ENCODE measurements around the gene C16orf87.

The C16orf87 gene

GRCh38 chr16:46842192-46842895 is 11.4 kb upstream of the C16orf87 start:
- H2AK5ac ChIP-seq (ENCODE audit: low read length) = no peak overlapping the region
- no peaks in the 10 kb centered on the region for H3K4me1 ChIP-seq (ENCODE audit: control insufficient read depth in 1 of 2, insufficient read depth in 2 of 2, low read length in 2 of 2)
- H3K23ac ChIP-seq (ENCODE audit: low read length) = no peak overlapping the region
- no peak overlapping the region for H3K4me3 ChIP-seq (ENCODE audit: low read depth, low read length)
- no peak overlapping the region for H3K27ac ChIP-seq (ENCODE audit: low read depth, low read length)
- no peak overlapping the region for H2BK120ac ChIP-seq (ENCODE audit: insufficient read depth, low read length, poor library complexity)
- no peak overlapping the region for H4K91ac ChIP-seq (ENCODE audit: low read depth, low read length)
- H3K4me2 ChIP-seq (ENCODE audit: low read length) = no peak overlapping the region
- H3K27me3 ChIP-seq (ENCODE audit: insufficient read depth, low read length) = no peaks in the 10 kb centered on the region
- H2BK12ac ChIP-seq (ENCODE audit: low read length) = no peak overlapping the region
- H2AFZ ChIP-seq (ENCODE audit: insufficient read depth, low read length, poor library complexity) = no peak overlapping the region
- no peaks in the 10 kb centered on the region for H3K79me2 ChIP-seq (ENCODE audit: control insufficient read depth, insufficient read depth, low read length, poor library complexity)
- H3K14ac ChIP-seq (ENCODE audit: low read length) = no peak overlapping the region
- no peak overlapping the region for H3K9ac ChIP-seq (ENCODE audit: low read length)
- no peak overlapping the region for H2BK5ac ChIP-seq (ENCODE audit: low read depth, low read length, poor library complexity)
- H3K9me3 ChIP-seq (ENCODE audit: insufficient read depth, low read depth, low read length) = peaks cover 4% of the 10 kb centered on the region
- H4K12ac ChIP-seq (ENCODE audit: low read depth, low read length) = no peak overlapping the region
- no peaks in the 10 kb centered on the region for H3K36me3 ChIP-seq (ENCODE audit: control insufficient read depth in 1 of 2, insufficient read depth in 2 of 2, low read length in 2 of 2)
- no peak overlapping the region for H3K4ac ChIP-seq (ENCODE audit: low read depth, low read length)
- H3K18ac ChIP-seq (ENCODE audit: low read length) = no peak overlapping the region
- H3K79me1 ChIP-seq (ENCODE audit: low read length) = peaks cover 2% of the 10 kb centered on the region
- no CpG with 5 or more reads among the region's 18 CpGs for whole genome bisulfite sequencing (ENCODE audit: extremely low coverage, insufficient coverage, insufficient read length)
- no peak for DNase-seq
- no peak overlapping the region for H4K8ac ChIP-seq (ENCODE audit: low read depth, low read length)

GRCh38 chr16:46839986-46840443 is 9.0 kb upstream of the C16orf87 start:
- Histone ChIP-seq H2AFZ (ENCODE audit: insufficient read depth, low read length, poor library complexity) (no peak overlapping the region), H3K18ac (ENCODE audit: low read length) (no peak overlapping the region), H2AK5ac (ENCODE audit: low read length) (no peak overlapping the region), H3K14ac (ENCODE audit: low read length) (no peak overlapping the region), H2BK5ac (ENCODE audit: low read depth, low read length, poor library complexity) (no peak overlapping the region), H2BK12ac (ENCODE audit: low read length) (no peak overlapping the region), H3K79me2 (ENCODE audit: control insufficient read depth, insufficient read depth, low read length, poor library complexity) (no peaks in the 10 kb centered on the region), H3K36me3 (ENCODE audit: control insufficient read depth in 1 of 2, insufficient read depth in 2 of 2, low read length in 2 of 2) (no peaks in the 10 kb centered on the region), H4K12ac (ENCODE audit: low read depth, low read length) (no peak overlapping the region), H3K4ac (ENCODE audit: low read depth, low read length) (no peak overlapping the region), H3K9me3 (ENCODE audit: insufficient read depth, low read depth, low read length) (peaks cover 4% of the 10 kb centered on the region), H3K27me3 (ENCODE audit: insufficient read depth, low read length) (no peaks in the 10 kb centered on the region), H4K8ac (ENCODE audit: low read depth, low read length) (no peak overlapping the region), H3K4me1 (ENCODE audit: control insufficient read depth in 1 of 2, insufficient read depth in 2 of 2, low read length in 2 of 2) (no peaks in the 10 kb centered on the region), H3K23ac (ENCODE audit: low read length) (no peak overlapping the region), H4K91ac (ENCODE audit: low read depth, low read length) (no peak overlapping the region), H2BK120ac (ENCODE audit: insufficient read depth, low read length, poor library complexity) (no peak overlapping the region), H3K4me2 (ENCODE audit: low read length) (no peak overlapping the region), H3K4me3 (ENCODE audit: low read depth, low read length) (no peak overlapping the region), H3K27ac (ENCODE audit: low read depth, low read length) (no peak overlapping the region), H3K79me1 (ENCODE audit: low read length) (no peaks in the 10 kb centered on the region), H3K9ac (ENCODE audit: low read length) (no peak overlapping the region)
- no CpG with 5 or more reads among the region's 11 CpGs for WGBS (ENCODE audit: extremely low coverage, insufficient coverage, insufficient read length)
- no peak for DNase-seq

GRCh38 chr16:46836534-46837530 is 5.9 kb upstream of the C16orf87 start:
- Histone ChIP-seq H3K4me1 (ENCODE audit: control insufficient read depth in 1 of 2, insufficient read depth in 2 of 2, low read length in 2 of 2) (no peaks in the 10 kb centered on the region), H3K18ac (ENCODE audit: low read length) (no peak overlapping the region), H3K4me2 (ENCODE audit: low read length) (no peak overlapping the region), H2BK120ac (ENCODE audit: insufficient read depth, low read length, poor library complexity) (no peak overlapping the region), H3K79me1 (ENCODE audit: low read length) (no peaks in the 10 kb centered on the region), H2BK5ac (ENCODE audit: low read depth, low read length, poor library complexity) (no peak overlapping the region), H4K8ac (ENCODE audit: low read depth, low read length) (no peak overlapping the region), H4K12ac (ENCODE audit: low read depth, low read length) (no peak overlapping the region), H3K79me2 (ENCODE audit: control insufficient read depth, insufficient read depth, low read length, poor library complexity) (no peaks in the 10 kb centered on the region), H2BK12ac (ENCODE audit: low read length) (no peak overlapping the region), H3K14ac (ENCODE audit: low read length) (no peak overlapping the region), H3K27me3 (ENCODE audit: insufficient read depth, low read length) (no peaks in the 10 kb centered on the region), H3K9ac (ENCODE audit: low read length) (no peak overlapping the region), H3K4ac (ENCODE audit: low read depth, low read length) (no peak overlapping the region), H2AFZ (ENCODE audit: insufficient read depth, low read length, poor library complexity) (no peak overlapping the region), H3K27ac (ENCODE audit: low read depth, low read length) (no peak overlapping the region), H3K23ac (ENCODE audit: low read length) (no peak overlapping the region), H3K4me3 (ENCODE audit: low read depth, low read length) (no peak overlapping the region), H4K91ac (ENCODE audit: low read depth, low read length) (no peak overlapping the region), H2AK5ac (ENCODE audit: low read length) (no peak overlapping the region), H3K36me3 (ENCODE audit: control insufficient read depth in 1 of 2, insufficient read depth in 2 of 2, low read length in 2 of 2) (no peaks in the 10 kb centered on the region), H3K9me3 (ENCODE audit: insufficient read depth, low read depth, low read length) (no peaks in the 10 kb centered on the region)
- no peak for DNase-seq
- WGBS (ENCODE audit: extremely low coverage, insufficient coverage, insufficient read length) = no CpG with 5 or more reads among the region's 6 CpGs

- H3K4me1 ChIP-seq (ENCODE audit: control insufficient read depth in 1 of 2, insufficient read depth in 2 of 2, low read length in 2 of 2) = peaks cover 0 to 2% of the 10 kb centered on the region in 2 experiments
- peaks cover 10% of the 10 kb centered on the region for H3K79me2 ChIP-seq (ENCODE audit: control insufficient read depth, insufficient read depth, low read length, poor library complexity)
- H3K27ac ChIP-seq (ENCODE audit: low read depth, low read length) = no peak overlapping the region
- no peak overlapping the region for H3K23ac ChIP-seq (ENCODE audit: low read length)
- H3K27me3 ChIP-seq (ENCODE audit: insufficient read depth, low read length) = no peaks in the 10 kb centered on the region
- H3K9ac ChIP-seq (ENCODE audit: low read length) = no peak overlapping the region
- no peak overlapping the region for H4K91ac ChIP-seq (ENCODE audit: low read depth, low read length)
- no peak overlapping the region for H3K14ac ChIP-seq (ENCODE audit: low read length)
- no peak for DNase-seq
- no peak overlapping the region for H4K8ac ChIP-seq (ENCODE audit: low read depth, low read length)
- H2AFZ ChIP-seq (ENCODE audit: insufficient read depth, low read length, poor library complexity) = no peak overlapping the region
- H3K18ac ChIP-seq (ENCODE audit: low read length) = no peak overlapping the region
- H3K4me3 ChIP-seq (ENCODE audit: low read depth, low read length) = no peak overlapping the region
- H3K4me2 ChIP-seq (ENCODE audit: low read length) = no peak overlapping the region
- H2BK5ac ChIP-seq (ENCODE audit: low read depth, low read length, poor library complexity) = no peak overlapping the region
- no peak overlapping the region for H2BK12ac ChIP-seq (ENCODE audit: low read length)
- no peak overlapping the region for H2AK5ac ChIP-seq (ENCODE audit: low read length)
- H3K9me3 ChIP-seq (ENCODE audit: insufficient read depth, low read depth, low read length) = no peaks in the 10 kb centered on the region
- no peaks in the 10 kb centered on the region for H3K36me3 ChIP-seq (ENCODE audit: control insufficient read depth in 1 of 2, insufficient read depth in 2 of 2, low read length in 2 of 2)
- no CpG with 5 or more reads among the region's 2 CpGs for WGBS (ENCODE audit: extremely low coverage, insufficient coverage, insufficient read length)
- no peak overlapping the region for H3K4ac ChIP-seq (ENCODE audit: low read depth, low read length)
- no peak overlapping the region for H2BK120ac ChIP-seq (ENCODE audit: insufficient read depth, low read length, poor library complexity)
- peaks cover 11% of the 10 kb centered on the region for H3K79me1 ChIP-seq (ENCODE audit: low read length)
- H4K12ac ChIP-seq (ENCODE audit: low read depth, low read length) = no peak overlapping the region
These were observed 2.5 kb upstream of the C16orf87 start for GRCh38 chr16:46833460-46833800.
